Neural progenitor cell (in vitro differentiated cells): ENCODE data around the gene SPDYE18.
"Not testable (repeated sequence)": the region's sequence is repeated elsewhere in the genome, so short reads cannot be mapped to it uniquely, and the experiment has no call there.

Experiments used
- CTCF ChIP-seq: fragments of 200-600 bp; sonication (generic); IDR thresholded peaks from 2 replicates; pipeline ENCODE4 v1.5.1; 2017; ENCODE audit warnings: antibody characterized with exemption, mild to moderate bottlenecking
- EZH2phosphoT487 ChIP-seq: fragments of 200-600 bp; sonication (generic); IDR thresholded peaks from 2 replicates; pipeline ENCODE4 v1.6.1; 2017; ENCODE audit warnings: antibody characterized with exemption

DNA sequence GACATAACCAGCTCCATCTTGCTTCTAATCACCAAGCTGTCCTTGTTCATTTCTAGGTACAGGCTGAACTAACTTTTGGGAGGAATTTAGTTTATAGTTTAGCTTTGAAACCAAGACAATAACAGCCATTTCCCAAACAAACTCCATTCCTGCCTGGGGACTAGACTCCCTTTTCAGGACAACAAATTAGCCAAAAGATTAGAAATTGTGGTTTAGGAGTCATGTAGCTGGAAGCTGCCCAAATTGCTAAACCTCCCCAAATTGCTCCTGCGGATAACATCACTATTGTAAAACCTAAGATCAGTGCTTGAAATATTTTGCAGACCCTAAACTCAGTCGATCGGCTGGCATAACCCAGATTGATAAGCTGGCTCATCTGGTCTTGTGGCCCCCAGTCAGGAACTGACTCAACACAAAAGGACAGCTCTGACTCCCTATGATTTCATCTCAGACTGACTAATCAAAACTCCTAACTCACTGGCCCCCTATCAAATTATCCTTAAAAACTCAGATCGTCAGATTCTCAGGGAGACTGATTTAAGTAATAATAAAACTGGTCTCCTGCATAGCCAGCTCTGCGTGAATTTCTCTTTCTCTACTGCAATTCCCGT, 12.5 kb upstream of the SPDYE18 start:
- not testable (repeated sequence) for TF ChIP-seq CTCF, EZH2phosphoT487
